Neural cell (in vitro differentiated cells): Measurements from ENCODE around the gene ZBTB17. TPM values are rescaled to one million over a fixed set of nuclear protein-coding genes. Genes with fewer than 3 reads are reported as not detected.
"Not testable (repeated sequence)": the region's sequence is repeated elsewhere in the genome, so short reads cannot be mapped to it uniquely, and the experiment has no call there.

ENCODE experiments used
- H2AFZ ChIP-seq: fragments of 200-600, 300-800 bp; sonication (generic), shearing (Covaris generic); 2 replicates; pipeline ENCODE4 v1.6.0; 2014; ENCODE audit warnings: low read depth, mild to moderate bottlenecking, antibody characterized with exemption, low read length, moderate library complexity
- H3F3A ChIP-seq: fragments of 200-600 bp; shearing (Covaris generic); 2 replicates; pipeline ENCODE4 v1.6.1; 2016; ENCODE audit warnings: mild to moderate bottlenecking, moderate library complexity, mixed read lengths, antibody characterized with exemption, low read length; ENCODE audit not compliant: insufficient read depth, poor library complexity, severe bottlenecking
- H3K27ac ChIP-seq: fragments of 200-600, 300-800 bp; sonication (generic), shearing (Covaris generic); 2 replicates; pipeline ENCODE4 v1.5.1; 2014; ENCODE audit warnings: mild to moderate bottlenecking, low read length, moderate library complexity
- H3K27me3 ChIP-seq: fragments of 300-800, 200-600 bp; sonication (generic), shearing (Covaris generic); 2 replicates; pipeline ENCODE4 v1.6.0; 2014; ENCODE audit warnings: mild to moderate bottlenecking, low read depth, low read length, moderate library complexity; ENCODE audit not compliant: insufficient read depth
- H3K36me3 ChIP-seq: fragments of 300-800, 200-600 bp; sonication (generic), shearing (Covaris generic); 2 replicates; pipeline ENCODE4 v1.5.1; 2014; ENCODE audit warnings: mild to moderate bottlenecking, antibody characterized with exemption, low read length, moderate library complexity; ENCODE audit not compliant: insufficient read depth
- H3K4me2 ChIP-seq: fragments of 300-800, 200-600 bp; sonication (generic), shearing (Covaris generic); 2 replicates; pipeline ENCODE4 v1.6.0; 2014; ENCODE audit warnings: mild to moderate bottlenecking, low read length
- H3K4me3 ChIP-seq: fragments of 300-800, 200-600 bp; sonication (generic), shearing (Covaris generic); 2 replicates; pipeline ENCODE4 v1.5.1; 2014; ENCODE audit warnings: mild to moderate bottlenecking, low read length, moderate library complexity
- H3K79me2 ChIP-seq: fragments of 200-600 bp; shearing (Covaris generic); replicated peaks from 2 replicates; pipeline ENCODE4 v1.6.0; 2014; ENCODE audit warnings: mild to moderate bottlenecking, low read length, moderate library complexity; ENCODE audit not compliant: insufficient read depth
- H3K9ac ChIP-seq: fragments of 300-800, 200-600 bp; sonication (generic), shearing (Covaris generic); 2 replicates; pipeline ENCODE4 v1.6.1; 2016; ENCODE audit warnings: mild to moderate bottlenecking, low read length, mixed read lengths
- H3K9me2 ChIP-seq: fragments of 200-600 bp; shearing (Covaris generic); 2 replicates; pipeline ENCODE4 v1.6.1; 2016; ENCODE audit warnings: mild to moderate bottlenecking, low read length, mixed read lengths; ENCODE audit not compliant: insufficient read depth
- H3K9me3 ChIP-seq: fragments of 200-600, 300-800 bp; sonication (generic), shearing (Covaris generic); 2 replicates; pipeline ENCODE4 v1.6.1; 2016; ENCODE audit warnings: mild to moderate bottlenecking, mixed run types, low read length, moderate library complexity, mixed read lengths
- H4K20me1 ChIP-seq: fragments of 200-600 bp; shearing (Covaris generic); 2 replicates; pipeline ENCODE4 v1.6.1; 2016; ENCODE audit warnings: mild to moderate bottlenecking, mixed run types; ENCODE audit not compliant: insufficient read depth
- CTCF ChIP-seq: fragments of 450-650 bp; IDR thresholded peaks from 2 replicates; pipeline ENCODE4 v1.5.1; 2014; ENCODE audit warnings: antibody characterized with exemption, mild to moderate bottlenecking, moderate library complexity; ENCODE audit not compliant: poor library complexity, severe bottlenecking
- EP300 ChIP-seq: fragments of 450-650 bp; conservative IDR thresholded peaks from 2 replicates; pipeline ENCODE4 v1.6.1; 2014; ENCODE audit warnings: antibody characterized with exemption, mild to moderate bottlenecking, moderate library complexity; ENCODE audit not compliant: poor library complexity, severe bottlenecking
- EZH2 ChIP-seq: fragments of 200-600, 300-800 bp; shearing (Covaris generic), sonication (generic); IDR thresholded peaks from 2 replicates; pipeline ENCODE4 v1.6.1; 2014; ENCODE audit warnings: antibody characterized with exemption, low read length, borderline replicate concordance, mild to moderate bottlenecking; ENCODE audit not compliant: insufficient read depth, poor library complexity, severe bottlenecking
- MXI1 ChIP-seq: fragments of 450-650 bp; conservative IDR thresholded peaks from 2 replicates; pipeline ENCODE4 v1.6.1; 2014; ENCODE audit warnings: antibody characterized with exemption, mild to moderate bottlenecking; ENCODE audit not compliant: poor library complexity, severe bottlenecking
- POLR2AphosphoS5 ChIP-seq: IDR thresholded peaks from 2 replicates; pipeline ENCODE4 v1.6.1; 2012
- RAD21 ChIP-seq: fragments of 450-650 bp; conservative IDR thresholded peaks from 2 replicates; pipeline ENCODE4 v1.6.1; 2014; ENCODE audit warnings: antibody characterized with exemption, mild to moderate bottlenecking, moderate library complexity
- REST ChIP-seq: IDR thresholded peaks from 2 replicates; pipeline ENCODE4 v1.6.1; 2012; ENCODE audit warnings: borderline replicate concordance
- SMC3 ChIP-seq: fragments of 450-650 bp; conservative IDR thresholded peaks from 2 replicates; pipeline ENCODE4 v1.6.1; 2014; ENCODE audit warnings: antibody characterized with exemption, mild to moderate bottlenecking, moderate library complexity; ENCODE audit not compliant: poor library complexity
- TAF1 ChIP-seq: IDR thresholded peaks from 2 replicates; pipeline ENCODE4 v1.6.1; 2012; ENCODE audit warnings: low read depth
- polyA plus RNA-seq: library from polyadenylated mRNA; depleted of rRNA; stranded (reverse); fragments of >200 nt; gene quantifications from 2 replicates; pipeline ENCODE4 v1.2.3, GENCODE V29; 2014

ZBTB17 gene
- polyA plus RNA-seq, 1 donor from 2014 or later: 114 TPM

- H3K79me2 ChIP-seq: no peaks in the 10 kb centered on the region
- TF ChIP-seq SMC3 (no peak), EZH2 (no peak), POLR2AphosphoS5 (no peak), EP300 (no peak), MXI1 (no peak), TAF1 (no peak), RAD21 (no peak), CTCF (no peak), REST (no peak)
- no peak overlapping the region for H3K9ac ChIP-seq
- H2AFZ ChIP-seq: no peak overlapping the region
- no peaks in the 10 kb centered on the region for H3K9me3 ChIP-seq
- H3F3A ChIP-seq: no peaks in the 10 kb centered on the region
- no peaks in the 10 kb centered on the region for H3K36me3 ChIP-seq
- H3K9me2 ChIP-seq: no peaks in the 10 kb centered on the region
- H3K4me3 ChIP-seq: no peak overlapping the region
- H3K27ac ChIP-seq: no peak overlapping the region
- no peaks in the 10 kb centered on the region for H4K20me1 ChIP-seq
- no peaks in the 10 kb centered on the region for H3K27me3 ChIP-seq
- H3K4me2 ChIP-seq: no peak overlapping the region
These were observed 30.1 kb upstream of the ZBTB17 start for GRCh38 chr1:16006010-16006409.

DNA sequence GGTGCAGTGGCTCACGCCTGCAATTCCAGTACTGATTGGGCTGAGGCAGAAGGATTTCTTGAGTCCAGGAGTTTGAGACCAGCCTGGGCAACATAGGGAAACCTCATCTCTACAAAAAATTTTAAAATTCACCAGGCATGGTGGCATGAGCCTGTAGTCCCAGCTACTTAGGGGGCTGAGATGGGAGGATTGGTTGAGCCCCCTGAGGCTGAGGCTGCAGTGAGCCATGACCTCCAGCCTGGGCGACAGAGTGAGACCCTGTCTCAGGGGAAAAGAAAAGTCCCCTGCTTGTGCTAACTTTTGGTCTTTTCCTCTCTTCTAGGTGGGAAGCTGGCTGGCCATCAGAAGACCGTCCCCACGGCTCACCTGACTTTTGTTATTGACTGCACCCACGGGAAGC lies 29.7 kb upstream of the ZBTB17 start:
- Histone ChIP-seq H4K20me1 (no peaks in the 10 kb centered on the region), H3K27me3 (no peaks in the 10 kb centered on the region), H3K9me3 (no peaks in the 10 kb centered on the region), H3K9ac (no peak overlapping the region), H3K27ac (no peak overlapping the region), H3K4me3 (no peak overlapping the region), H3K79me2 (no peaks in the 10 kb centered on the region), H3F3A (no peaks in the 10 kb centered on the region), H3K9me2 (no peaks in the 10 kb centered on the region), H2AFZ (no peak overlapping the region), H3K4me2 (no peak overlapping the region), H3K36me3 (no peaks in the 10 kb centered on the region)
- no peak for TF ChIP-seq SMC3
- TF ChIP-seq EZH2: no peak
- no peak for TF ChIP-seq REST
- TF ChIP-seq TAF1: no peak
- TF ChIP-seq EP300: no peak
- no peak for TF ChIP-seq CTCF
- TF ChIP-seq RAD21: no peak
- TF ChIP-seq MXI1: no peak
- TF ChIP-seq POLR2AphosphoS5: no peak

GRCh38 chr1:16001274-16001673 lies 25.4 kb upstream of the ZBTB17 start:
- not testable (repeated sequence) for H3K9ac ChIP-seq, H3K4me2 ChIP-seq, H3K36me3 ChIP-seq, H3K9me3 ChIP-seq, H3K27me3 ChIP-seq, H3K4me3 ChIP-seq, H2AFZ ChIP-seq, H4K20me1 ChIP-seq, H3F3A ChIP-seq, H3K27ac ChIP-seq, H3K9me2 ChIP-seq, H3K79me2 ChIP-seq
